Breast epithelium (tissue), 3 donors: Measurements from ENCODE around the gene GCHFR.

Source experiments
- POLR2A ChIP-seq: fragments of 450-650 bp; IDR thresholded peaks from one replicate; pipeline ENCODE4 v1.6.1; 2016; ENCODE audit warnings: antibody characterized with exemption, mild to moderate bottlenecking, moderate library complexity
- POLR2AphosphoS5 ChIP-seq, 3 donors: sonication (generic); formaldehyde crosslinking; IDR thresholded peaks; one replicate each; pipeline ENCODE4 v1.6.1; 2017; ENCODE audit warnings: antibody characterized with exemption in 3 of 3
- TF ChIP-seq, protein P1 (sequence below), 3 donors: fragments of 450-650 bp; IDR thresholded peaks; one replicate each; pipeline ENCODE4 v1.5.1; 2016 to 2017; ENCODE audit warnings: antibody characterized with exemption in 3 of 3, mild to moderate bottlenecking in 3 of 3, moderate library complexity in 3 of 3

- TF ChIP-seq, protein P1, sequence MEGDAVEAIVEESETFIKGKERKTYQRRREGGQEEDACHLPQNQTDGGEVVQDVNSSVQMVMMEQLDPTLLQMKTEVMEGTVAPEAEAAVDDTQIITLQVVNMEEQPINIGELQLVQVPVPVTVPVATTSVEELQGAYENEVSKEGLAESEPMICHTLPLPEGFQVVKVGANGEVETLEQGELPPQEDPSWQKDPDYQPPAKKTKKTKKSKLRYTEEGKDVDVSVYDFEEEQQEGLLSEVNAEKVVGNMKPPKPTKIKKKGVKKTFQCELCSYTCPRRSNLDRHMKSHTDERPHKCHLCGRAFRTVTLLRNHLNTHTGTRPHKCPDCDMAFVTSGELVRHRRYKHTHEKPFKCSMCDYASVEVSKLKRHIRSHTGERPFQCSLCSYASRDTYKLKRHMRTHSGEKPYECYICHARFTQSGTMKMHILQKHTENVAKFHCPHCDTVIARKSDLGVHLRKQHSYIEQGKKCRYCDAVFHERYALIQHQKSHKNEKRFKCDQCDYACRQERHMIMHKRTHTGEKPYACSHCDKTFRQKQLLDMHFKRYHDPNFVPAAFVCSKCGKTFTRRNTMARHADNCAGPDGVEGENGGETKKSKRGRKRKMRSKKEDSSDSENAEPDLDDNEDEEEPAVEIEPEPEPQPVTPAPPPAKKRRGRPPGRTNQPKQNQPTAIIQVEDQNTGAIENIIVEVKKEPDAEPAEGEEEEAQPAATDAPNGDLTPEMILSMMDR (IDR thresholded peaks at IDR 0.05) = no peak
- TF ChIP-seq POLR2A = no peak
- no peak for TF ChIP-seq POLR2AphosphoS5 (IDR thresholded peaks at IDR 0.05)
Measured at GRCh38 chr15:40736575-40736974, 27.3 kb upstream of the GCHFR start.
